GM18505 (cell line): ENCODE results near the gene SLC6A15.

Source experiments
- ATAC-seq: cut with Tn5 transposase; IDR thresholded peaks from one replicate; pipeline ENCODE4 v1.9.1; 2021; ENCODE audit not compliant: unreplicated experiment
- POLR2A ChIP-seq: IDR thresholded peaks from 4 replicates; pipeline ENCODE4 v1.6.1; 2011; ENCODE audit warnings: borderline replicate concordance; ENCODE audit not compliant: insufficient read depth, insufficient read length; ENCODE audit errors: extremely low read depth

The SLC6A15 gene

GRCh38 chr12:84912198-84913128, at the start of gene SLC6A15:
TSS of gene SLC6A15 (minus strand) at chr12:84912799. CDS start at chr12:84892120, 20,679 bp downstream.
- TF ChIP-seq POLR2A: no peak
- ATAC-seq: peak; percentile 80

- no peak for TF ChIP-seq POLR2A
- no peak for ATAC-seq
These were observed 48.3 kb upstream of the SLC6A15 start for GRCh38 chr12:84960918-84961317.

GRCh38 chr12:84955298-84955697, 42.7 kb upstream of the SLC6A15 start:
- no peak for TF ChIP-seq POLR2A

GRCh38 chr12:84954415-84954814, 41.8 kb upstream of the SLC6A15 start:
- no peak for ATAC-seq
- TF ChIP-seq POLR2A: no peak

More at GRCh38 chr12:84955298-84955697, 42.7 kb upstream of the SLC6A15 start:
- no peak for ATAC-seq

GRCh38 chr12:84950971-84951546, 38.5 kb upstream of the SLC6A15 start:
- ATAC-seq: no peak
- no peak for TF ChIP-seq POLR2A

GRCh38 chr12:84946753-84947152, 34.2 kb upstream of the SLC6A15 start:
- no peak for TF ChIP-seq POLR2A
- no peak for ATAC-seq

GRCh38 chr12:84937415-84937814, 24.8 kb upstream of the SLC6A15 start:
- TF ChIP-seq POLR2A: no peak
- ATAC-seq: no peak

- no peak for TF ChIP-seq POLR2A
- ATAC-seq: no peak
These were observed 16.9 kb upstream of the SLC6A15 start for GRCh38 chr12:84929501-84929900.

GRCh38 chr12:84924981-84925380, 12.4 kb upstream of the SLC6A15 start:
- no peak for TF ChIP-seq POLR2A
- no peak for ATAC-seq

GRCh38 chr12:84922693-84923092, 10.1 kb upstream of the SLC6A15 start:
- no peak for ATAC-seq
- no peak for TF ChIP-seq POLR2A

- TF ChIP-seq POLR2A: no peak
- no peak for ATAC-seq
These were observed 7.7 kb upstream of the SLC6A15 start for GRCh38 chr12:84920331-84920730.

GRCh38 chr12:84919271-84919670, 6.7 kb upstream of the SLC6A15 start:
- no peak for ATAC-seq
- no peak for TF ChIP-seq POLR2A

GRCh38 chr12:84913129-84913515, 523 bp upstream of the SLC6A15 start:
- no peak for ATAC-seq
- no peak for TF ChIP-seq POLR2A
